HL-60 (cell line): ENCODE results near the gene PTPRN2.

Experiments used
- DNase-seq, 2 experiments: peaks; one replicate each; pipeline ENCODE4 v3.0.0-alpha.2; 2010 to 2020; ENCODE audit warnings: low read depth in 1 of 2, low spot score in 1 of 2
- H3K27ac ChIP-seq: fragments of 250-450 bp; sonication (Bioruptor Pico); replicated peaks from 2 replicates; pipeline ENCODE4 v1.5.1; 2020; ENCODE audit warnings: mild to moderate bottlenecking, moderate library complexity
- H3K27me3 ChIP-seq: fragments of 250-450 bp; sonication (Bioruptor Pico); 2 replicates; pipeline ENCODE4 v1.5.1; 2021; ENCODE audit warnings: mild to moderate bottlenecking, moderate library complexity; ENCODE audit not compliant: insufficient read depth, poor library complexity, severe bottlenecking
- H3K4me3 ChIP-seq: replicated peaks from 2 replicates; pipeline ENCODE4 v1.5.1; 2011; ENCODE audit warnings: mild to moderate bottlenecking, control low read depth, low read length; ENCODE audit not compliant: insufficient read depth
- GABPA ChIP-seq: IDR thresholded peaks from 2 replicates; pipeline ENCODE4 v1.6.1; 2012; ENCODE audit warnings: low read depth
- POLR2AphosphoS5 ChIP-seq: IDR thresholded peaks from 2 replicates; pipeline ENCODE4 v1.6.1; 2012; ENCODE audit warnings: low read depth
- REST ChIP-seq: IDR thresholded peaks from 2 replicates; pipeline ENCODE4 v1.6.1; 2012; ENCODE audit warnings: low read depth; ENCODE audit not compliant: insufficient replicate concordance
- SPI1 ChIP-seq: IDR thresholded peaks from 2 replicates; pipeline ENCODE4 v1.6.1; 2012; ENCODE audit warnings: low read depth, mild to moderate bottlenecking, borderline replicate concordance
- TF ChIP-seq, protein P1 (sequence below): IDR thresholded peaks from one replicate; pipeline ENCODE4 v1.5.1; 2011; ENCODE audit warnings: low read length, control low read depth, inconsistent platforms; ENCODE audit not compliant: insufficient read depth

The PTPRN2 gene

GRCh38 chr7:157589680-157590079 is 997.9 kb downstream of the PTPRN2 start:
- H3K27ac ChIP-seq, result no peak overlapping the region
- no peak for TF ChIP-seq SPI1
- TF ChIP-seq GABPA, result no peak
- DNase-seq, result no peak
- no peak overlapping the region for H3K4me3 ChIP-seq
- peaks cover 11% of the 10 kb centered on the region for H3K27me3 ChIP-seq

DNA sequence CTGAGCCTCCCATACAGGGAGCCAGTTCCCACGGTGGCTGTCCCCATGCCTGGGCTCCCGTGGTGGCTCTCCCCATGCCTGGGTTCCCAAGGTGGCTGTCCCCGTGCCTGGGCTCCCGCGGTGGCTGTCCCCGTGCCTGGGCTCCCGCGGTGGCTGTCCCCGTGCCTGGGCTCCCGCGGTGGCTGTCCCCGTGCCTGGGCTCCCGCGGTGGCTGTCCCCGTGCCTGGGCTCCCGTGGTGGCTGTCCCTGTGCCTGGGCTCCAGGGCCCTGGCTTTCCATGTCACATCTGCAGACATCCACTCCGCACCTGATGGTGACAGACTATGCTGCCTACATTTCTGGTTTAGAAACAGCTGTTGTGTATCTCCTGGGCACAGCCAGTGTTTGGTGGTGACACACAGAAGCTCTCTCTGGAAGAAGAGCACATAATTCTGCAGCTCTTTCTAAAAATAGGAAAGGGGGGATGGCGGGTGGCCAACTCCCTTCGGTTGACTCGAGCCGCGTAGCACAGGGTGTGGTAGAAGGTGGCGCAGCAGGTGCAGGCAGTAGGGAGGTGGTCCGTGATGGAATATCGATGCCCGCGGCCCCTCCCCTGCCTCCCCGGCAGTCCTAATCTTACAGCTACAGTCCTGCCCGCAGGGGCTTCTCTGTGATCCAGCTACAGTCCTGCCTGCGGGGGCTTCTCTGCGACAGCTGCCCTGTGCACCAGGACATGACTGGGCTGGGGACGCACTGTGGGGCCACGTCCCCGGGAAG is 999.6 kb downstream of the PTPRN2 start:
- H3K27me3 ChIP-seq, result peaks cover 15% of the 10 kb centered on the region
- no peak overlapping the region for H3K27ac ChIP-seq

GRCh38 chr7:157587051-157587804 is 1000.4 kb downstream of the PTPRN2 start:
- Histone ChIP-seq H3K27me3 (peaks cover 15% of the 10 kb centered on the region), H3K27ac (no peak overlapping the region), H3K4me3 (no peak overlapping the region)
- DNase-seq, result no peak
- TF ChIP-seq GABPA (no peak), REST (no peak), POLR2AphosphoS5 (no peak), SPI1 (no peak)
- TF ChIP-seq, protein P1, sequence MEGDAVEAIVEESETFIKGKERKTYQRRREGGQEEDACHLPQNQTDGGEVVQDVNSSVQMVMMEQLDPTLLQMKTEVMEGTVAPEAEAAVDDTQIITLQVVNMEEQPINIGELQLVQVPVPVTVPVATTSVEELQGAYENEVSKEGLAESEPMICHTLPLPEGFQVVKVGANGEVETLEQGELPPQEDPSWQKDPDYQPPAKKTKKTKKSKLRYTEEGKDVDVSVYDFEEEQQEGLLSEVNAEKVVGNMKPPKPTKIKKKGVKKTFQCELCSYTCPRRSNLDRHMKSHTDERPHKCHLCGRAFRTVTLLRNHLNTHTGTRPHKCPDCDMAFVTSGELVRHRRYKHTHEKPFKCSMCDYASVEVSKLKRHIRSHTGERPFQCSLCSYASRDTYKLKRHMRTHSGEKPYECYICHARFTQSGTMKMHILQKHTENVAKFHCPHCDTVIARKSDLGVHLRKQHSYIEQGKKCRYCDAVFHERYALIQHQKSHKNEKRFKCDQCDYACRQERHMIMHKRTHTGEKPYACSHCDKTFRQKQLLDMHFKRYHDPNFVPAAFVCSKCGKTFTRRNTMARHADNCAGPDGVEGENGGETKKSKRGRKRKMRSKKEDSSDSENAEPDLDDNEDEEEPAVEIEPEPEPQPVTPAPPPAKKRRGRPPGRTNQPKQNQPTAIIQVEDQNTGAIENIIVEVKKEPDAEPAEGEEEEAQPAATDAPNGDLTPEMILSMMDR, result no peak

More for the DNA sequence above, 999.6 kb downstream of the PTPRN2 start:
- TF ChIP-seq SPI1 (no peak), REST (no peak), GABPA (no peak), POLR2AphosphoS5 (no peak)
- TF ChIP-seq, protein P1, result no peak
- H3K4me3 ChIP-seq, result no peak overlapping the region
- DNase-seq, result no peak

DNA sequence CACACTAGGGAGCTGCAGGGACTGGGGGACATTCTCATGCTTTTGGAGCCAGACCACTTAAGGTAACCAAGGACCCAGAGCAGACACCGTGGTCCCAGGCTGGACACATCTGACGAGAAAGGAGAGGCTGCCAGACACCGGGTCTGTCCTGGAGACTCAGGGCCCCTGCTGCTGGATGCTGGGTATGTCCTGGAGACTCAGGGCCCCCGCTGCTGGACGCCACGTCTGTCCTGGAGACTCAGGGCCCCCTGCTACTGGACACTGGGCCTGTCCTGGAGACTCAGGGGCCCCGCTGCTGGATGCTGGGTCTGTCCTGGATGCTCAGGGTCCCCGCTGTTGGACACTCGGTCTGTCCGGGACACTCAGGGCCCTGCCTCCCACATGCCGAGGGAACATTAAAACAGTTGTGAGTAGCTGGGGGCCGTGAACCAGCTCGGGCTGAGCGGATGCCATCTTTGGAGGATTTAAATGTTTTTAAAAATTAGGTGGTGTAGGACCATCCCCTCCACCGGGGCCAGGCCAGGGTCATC is 1001.1 kb downstream of the PTPRN2 start:
- TF ChIP-seq, protein P1, result no peak
- TF ChIP-seq GABPA, result no peak
- TF ChIP-seq REST, result no peak
- TF ChIP-seq SPI1, result no peak
- no peak for TF ChIP-seq POLR2AphosphoS5
- DNase-seq, result no peak
- Histone ChIP-seq H3K27ac (no peak overlapping the region), H3K4me3 (no peak overlapping the region), H3K27me3 (peaks cover 15% of the 10 kb centered on the region)
